Keratinocyte (primary cell): Measurements from ENCODE around the gene PMEPA1. TPM values are rescaled to one million over a fixed set of nuclear protein-coding genes. Genes with fewer than 3 reads are reported as not detected.

ENCODE experiments used
- DNase-seq: peaks from one replicate; pipeline ENCODE4 v3.0.0-alpha.2; 2011; ENCODE audit warnings: low read depth, missing footprints, low spot score
- FAIRE-seq: peaks from 2 replicates; lab custom pipeline; 2011; peaks lifted over from hg19 to GRCh38; lab: Jason Lieb, UNC
- H2AFZ ChIP-seq: 2 replicates; pipeline ENCODE4 v1.6.0; 2012; ENCODE audit warnings: low read length, control low read depth, inconsistent platforms; ENCODE audit not compliant: control insufficient read depth
- H3K27ac ChIP-seq: 2 replicates; pipeline ENCODE4 v1.5.1; 2011; ENCODE audit warnings: low read length; ENCODE audit not compliant: control insufficient read depth, insufficient read depth
- H3K27me3 ChIP-seq: 3 replicates; pipeline ENCODE4 v1.6.0; 2011; ENCODE audit warnings: low read length; ENCODE audit not compliant: control insufficient read depth, insufficient read depth; ENCODE audit errors: extremely low read depth
- H3K36me3 ChIP-seq, 2 experiments: 2 replicates in 1 of 2; 3 replicates in 1 of 2; pipeline ENCODE4 v1.5.1; 2011; ENCODE audit warnings: low read length in 2 of 2, mild to moderate bottlenecking in 1 of 2; ENCODE audit not compliant: control insufficient read depth in 2 of 2, insufficient read depth in 2 of 2; ENCODE audit errors: extremely low read depth in 1 of 2
- H3K4me1 ChIP-seq: 3 replicates; pipeline ENCODE4 v1.5.1; 2011; ENCODE audit warnings: low read length; ENCODE audit not compliant: control insufficient read depth, insufficient read depth; ENCODE audit errors: extremely low read depth
- H3K4me2 ChIP-seq: 3 replicates; pipeline ENCODE4 v1.6.0; 2011; ENCODE audit warnings: low read depth, low read length; ENCODE audit not compliant: control insufficient read depth, insufficient read depth; ENCODE audit errors: extremely low read depth
- H3K4me3 ChIP-seq, 3 experiments: fragments of 200-600 bp in 1 of 3; sonication (generic) in 1 of 3; 2 replicates in 2 of 3; 3 replicates in 1 of 3; pipeline ENCODE4 v1.5.1; 2011 to 2016; ENCODE audit warnings: low read length in 3 of 3, mild to moderate bottlenecking in 3 of 3, control low read depth in 2 of 3, inconsistent platforms in 1 of 3, low read depth in 1 of 3, mixed read lengths in 1 of 3, mixed run types in 1 of 3, moderate library complexity in 1 of 3; ENCODE audit not compliant: control insufficient read depth in 2 of 3, insufficient read depth in 2 of 3; ENCODE audit errors: extremely low read depth in 1 of 3
- H3K79me2 ChIP-seq: 2 replicates; pipeline ENCODE4 v1.6.0; 2012; ENCODE audit warnings: low read length; ENCODE audit not compliant: control insufficient read depth, insufficient read depth
- H3K9ac ChIP-seq: 3 replicates; pipeline ENCODE4 v1.6.0; 2011; ENCODE audit warnings: low read length; ENCODE audit not compliant: control insufficient read depth, insufficient read depth; ENCODE audit errors: extremely low read depth
- H3K9me1 ChIP-seq: 3 replicates; pipeline ENCODE4 v1.6.0; 2011; ENCODE audit warnings: low read length; ENCODE audit not compliant: control insufficient read depth, insufficient read depth; ENCODE audit errors: extremely low read depth
- H3K9me3 ChIP-seq: 2 replicates; pipeline ENCODE4 v1.5.1; 2012; ENCODE audit warnings: low read depth, low read length; ENCODE audit not compliant: control insufficient read depth
- H4K20me1 ChIP-seq: 3 replicates; pipeline ENCODE4 v1.6.0; 2011; ENCODE audit warnings: low read length; ENCODE audit not compliant: control insufficient read depth, insufficient read depth; ENCODE audit errors: extremely low read depth
- EZH2 ChIP-seq: IDR thresholded peaks from one replicate; pipeline ENCODE4 v1.6.1; 2012; ENCODE audit warnings: inconsistent platforms, mild to moderate bottlenecking, low read length, moderate library complexity
- dilution Hi-C: fragments of 300-500 bp; cut with MboI; formaldehyde crosslinking; loops from one replicate; pipeline ENCODE4 v1.7.0; 2020; ENCODE audit warnings: low sequenced_read_pairs; ENCODE audit not compliant: extremely low pct_ligation_motif_present
- polyA plus RNA-seq, 5 experiments: library from polyadenylated mRNA; depleted of rRNA in 3 of 5; stranded (reverse) in 3 of 5; stranded (forward) in 1 of 5; unstranded in 1 of 5; fragments of >200 nt; gene quantifications; 1 replicate in 1 of 5; 2 replicates in 3 of 5; 3 replicates in 1 of 5; pipeline versions ENCODE4 v1.2.1 to v1.2.3, GENCODE V29; 2011 to 2012; ENCODE audit warnings: missing spikeins in 2 of 5, low read depth in 1 of 5, low replicate concordance in 1 of 5
- TF ChIP-seq, protein P1 (sequence below), 3 experiments: IDR thresholded peaks in 1 of 3; conservative IDR thresholded peaks in 1 of 3; optimal IDR thresholded peaks in 1 of 3; 2 replicates in 2 of 3; 3 replicates in 1 of 3; pipeline versions ENCODE3 to v1.5.1; 2011; ENCODE audit warnings: low read length in 3 of 3, mild to moderate bottlenecking in 3 of 3, moderate library complexity in 2 of 3, control low read depth in 1 of 3, inconsistent platforms in 1 of 3; ENCODE audit not compliant: insufficient read depth in 2 of 3; ENCODE audit errors: extremely low read depth in 1 of 3

PMEPA1 gene
- polyA plus RNA-seq, 1 donor (not counting 4 experiments of a cell fraction or from before 2014, with no cell fraction given) = 29.0 TPM

DNA sequence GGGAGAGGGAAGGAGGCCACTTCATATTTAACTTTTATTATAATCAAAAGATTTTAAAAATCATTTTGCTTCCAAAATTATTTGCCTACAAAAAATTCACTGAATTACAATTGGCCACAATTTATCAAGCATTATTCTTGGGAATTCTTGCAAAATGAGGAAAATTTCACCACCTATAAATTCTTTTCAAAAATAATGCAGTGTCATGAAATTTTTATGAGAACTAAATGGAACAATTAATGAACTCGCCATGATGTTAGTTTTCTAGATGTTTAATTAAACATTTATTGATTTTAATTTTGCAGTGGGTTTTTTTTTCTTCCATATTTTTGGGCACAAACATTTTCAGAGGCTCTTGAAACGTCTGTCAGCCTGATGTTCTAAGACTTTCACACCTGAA is 83.8 kb downstream of the PMEPA1 start:
- DNase-seq = no peak
- no peak overlapping the region for H3K4me3 ChIP-seq
- TF ChIP-seq, protein P1, sequence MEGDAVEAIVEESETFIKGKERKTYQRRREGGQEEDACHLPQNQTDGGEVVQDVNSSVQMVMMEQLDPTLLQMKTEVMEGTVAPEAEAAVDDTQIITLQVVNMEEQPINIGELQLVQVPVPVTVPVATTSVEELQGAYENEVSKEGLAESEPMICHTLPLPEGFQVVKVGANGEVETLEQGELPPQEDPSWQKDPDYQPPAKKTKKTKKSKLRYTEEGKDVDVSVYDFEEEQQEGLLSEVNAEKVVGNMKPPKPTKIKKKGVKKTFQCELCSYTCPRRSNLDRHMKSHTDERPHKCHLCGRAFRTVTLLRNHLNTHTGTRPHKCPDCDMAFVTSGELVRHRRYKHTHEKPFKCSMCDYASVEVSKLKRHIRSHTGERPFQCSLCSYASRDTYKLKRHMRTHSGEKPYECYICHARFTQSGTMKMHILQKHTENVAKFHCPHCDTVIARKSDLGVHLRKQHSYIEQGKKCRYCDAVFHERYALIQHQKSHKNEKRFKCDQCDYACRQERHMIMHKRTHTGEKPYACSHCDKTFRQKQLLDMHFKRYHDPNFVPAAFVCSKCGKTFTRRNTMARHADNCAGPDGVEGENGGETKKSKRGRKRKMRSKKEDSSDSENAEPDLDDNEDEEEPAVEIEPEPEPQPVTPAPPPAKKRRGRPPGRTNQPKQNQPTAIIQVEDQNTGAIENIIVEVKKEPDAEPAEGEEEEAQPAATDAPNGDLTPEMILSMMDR (optimal IDR thresholded peaks at IDR 0.05 in 1 of 3, IDR thresholded peaks at IDR 0.05 in 1 of 3, conservative IDR thresholded peaks at IDR 0.05 in 1 of 3; ENCODE audit: extremely low read depth in 1 of 3, insufficient read depth in 2 of 3, low read length in 3 of 3) = no peak
- no peak for TF ChIP-seq EZH2

DNA sequence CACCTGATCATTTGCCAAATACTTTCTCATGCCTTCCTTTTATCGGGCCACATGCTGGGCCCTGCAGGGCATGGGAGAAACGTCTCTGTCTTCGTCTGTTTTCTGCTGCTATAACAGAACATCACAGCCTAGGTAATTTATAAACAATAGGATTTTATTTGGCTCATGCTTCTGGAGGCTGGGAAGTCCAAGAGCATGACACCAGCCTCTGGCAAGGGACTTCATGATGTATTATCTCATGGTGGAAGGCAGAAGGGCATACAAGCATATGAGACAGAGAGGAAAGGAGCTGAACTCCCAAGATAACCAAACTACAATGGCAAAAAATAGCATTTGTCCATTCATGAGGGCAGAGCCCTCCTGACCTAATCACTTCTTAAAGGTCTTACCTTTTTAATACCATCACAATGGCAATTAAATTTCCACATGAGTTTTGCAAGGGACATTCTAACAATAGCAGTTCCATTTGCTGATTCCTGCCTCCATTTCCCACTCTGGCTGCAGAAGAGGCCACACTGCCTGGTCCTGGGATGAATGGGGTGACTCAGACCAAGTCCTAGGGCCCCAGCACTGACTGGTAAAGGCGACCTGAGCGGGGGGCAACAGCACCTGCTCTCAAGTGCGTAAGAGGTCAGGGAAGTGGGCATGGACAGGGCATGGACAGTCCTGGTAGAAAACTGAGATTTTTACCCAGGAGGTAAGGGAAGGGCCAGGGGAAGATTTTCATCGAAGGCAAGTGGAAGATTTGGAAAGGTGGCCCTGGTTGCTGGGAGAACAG is 84.4 kb downstream of the PMEPA1 start:
- dilution Hi-C loops = no loop called here
- no peak for FAIRE-seq
- H3K9me1 ChIP-seq = no peaks in the 10 kb centered on the region

More for the DNA sequence above, 83.8 kb downstream of the PMEPA1 start:
- Histone ChIP-seq H3K9ac (no peak overlapping the region), H3K9me3 (peaks cover 2% of the 10 kb centered on the region), H3K4me1 (peaks cover 22% of the 10 kb centered on the region), H3K36me3 (no peaks in the 10 kb centered on the region), H3K9me1 (no peaks in the 10 kb centered on the region), H3K79me2 (no peaks in the 10 kb centered on the region), H4K20me1 (no peaks in the 10 kb centered on the region), H3K27me3 (peaks cover 5% of the 10 kb centered on the region), H2AFZ (no peak overlapping the region), H3K4me2 (no peak overlapping the region), H3K27ac (no peak overlapping the region)
- FAIRE-seq = no peak
- dilution Hi-C loops = no loop called here

More for the DNA sequence above, 84.4 kb downstream of the PMEPA1 start:
- Histone ChIP-seq H3K4me3 (no peak overlapping the region), H3K4me2 (no peak overlapping the region), H3K79me2 (no peaks in the 10 kb centered on the region), H3K4me1 (peaks cover 22% of the 10 kb centered on the region), H4K20me1 (no peaks in the 10 kb centered on the region), H3K27me3 (peaks cover 4% of the 10 kb centered on the region), H3K27ac (no peak overlapping the region), H3K36me3 (no peaks in the 10 kb centered on the region), H3K9me3 (peaks cover 2% of the 10 kb centered on the region), H3K9ac (no peak overlapping the region), H2AFZ (no peak overlapping the region)
- TF ChIP-seq, protein P1 (optimal IDR thresholded peaks at IDR 0.05 in 1 of 3, IDR thresholded peaks at IDR 0.05 in 1 of 3, conservative IDR thresholded peaks at IDR 0.05 in 1 of 3; ENCODE audit: extremely low read depth in 1 of 3, insufficient read depth in 2 of 3, low read length in 3 of 3) = no peak
- no peak for DNase-seq
